Activated naive CD4-positive, alpha-beta T cell treated with anti-CD3 and anti-CD28 coated beads, Interleukin-2, amount 50 U/mL, for 16 hours (primary cell): ENCODE measurements around the gene SLAMF9.

Source experiments
- DNase-seq: peaks from one replicate; pipeline ENCODE4 v3.0.0-alpha.2; 2020

SLAMF9 gene

GRCh38 chr1:159974350-159974965 is 20.4 kb upstream of the SLAMF9 start:
- DNase-seq = no peak

GRCh38 chr1:159973350-159973940 is 19.4 kb upstream of the SLAMF9 start:
- no peak for DNase-seq

- no peak for DNase-seq
These were observed 18.6 kb upstream of the SLAMF9 start for GRCh38 chr1:159972443-159973205.

- DNase-seq = no peak
These were observed 16.9 kb upstream of the SLAMF9 start for GRCh38 chr1:159970932-159971342.

GRCh38 chr1:159968901-159969300 is 14.9 kb upstream of the SLAMF9 start:
- no peak for DNase-seq

GRCh38 chr1:159965263-159965662 is 11.2 kb upstream of the SLAMF9 start:
- no peak for DNase-seq

GRCh38 chr1:159964144-159964543 is 10.1 kb upstream of the SLAMF9 start:
- no peak for DNase-seq

- no peak for DNase-seq
These were observed 8.1 kb upstream of the SLAMF9 start for GRCh38 chr1:159962176-159962575.

- no peak for DNase-seq
These were observed 7.6 kb upstream of the SLAMF9 start for GRCh38 chr1:159961636-159962035.

GRCh38 chr1:159960721-159961381 is 6.8 kb upstream of the SLAMF9 start:
- DNase-seq = no peak

- no peak for DNase-seq
These were observed 5.4 kb upstream of the SLAMF9 start for GRCh38 chr1:159959451-159959850.

GRCh38 chr1:159958719-159959380 is 4.8 kb upstream of the SLAMF9 start:
- DNase-seq = no peak

- DNase-seq = no peak
These were observed 3.8 kb upstream of the SLAMF9 start for GRCh38 chr1:159957824-159958268.

- no peak for DNase-seq
These were observed 1.4 kb upstream of the SLAMF9 start for GRCh38 chr1:159955456-159955855.

- DNase-seq = no peak
These were observed 1.1 kb downstream of the SLAMF9 start for GRCh38 chr1:159952932-159953331.

GRCh38 chr1:159951551-159951950 is 2.5 kb downstream of the SLAMF9 start:
- no peak for DNase-seq

- no peak for DNase-seq
These were observed 3.0 kb downstream of the SLAMF9 start for GRCh38 chr1:159951016-159951415.

GRCh38 chr1:159949981-159950381 is 4.1 kb downstream of the SLAMF9 start:
- DNase-seq = no peak

GRCh38 chr1:159949123-159949522 is 4.9 kb downstream of the SLAMF9 start:
- no peak for DNase-seq

GRCh38 chr1:159947942-159948341 is 6.1 kb downstream of the SLAMF9 start:
- DNase-seq = no peak

- no peak for DNase-seq
These were observed 7.5 kb downstream of the SLAMF9 start for GRCh38 chr1:159946242-159947187.
